ENCODE data around the gene PKD2L2.
"Not testable (repeated sequence)": the region's sequence is repeated elsewhere in the genome, so short reads cannot be mapped to it uniquely, and the experiment has no call there.

PKD2L2 gene

DNA sequence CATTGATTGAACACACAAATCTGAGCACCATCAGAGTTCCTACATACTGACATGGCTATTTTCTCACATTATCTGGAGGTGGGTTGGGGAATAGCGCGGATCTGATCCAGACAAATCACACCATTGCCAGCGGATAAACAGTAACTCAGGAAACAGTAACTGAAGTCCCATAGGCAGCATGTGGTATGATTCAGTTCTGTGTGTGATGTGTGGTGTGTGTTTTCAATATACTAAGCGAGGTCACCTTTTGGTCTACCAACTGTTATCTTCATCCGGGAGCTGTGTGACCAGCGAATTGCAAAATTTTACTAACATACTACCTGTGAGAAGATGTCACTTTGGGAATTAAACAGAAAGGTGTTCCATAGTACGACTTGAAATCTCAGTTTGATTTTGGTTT, 50.1 kb downstream of the PKD2L2 start:
- no peak for DNase-seq (ENCODE audit: low spot score)
- in situ Hi-C loops (cut with MboI; ENCODE audit: low sequenced_read_pairs, unreplicated experiment), result no loop called here

DNA sequence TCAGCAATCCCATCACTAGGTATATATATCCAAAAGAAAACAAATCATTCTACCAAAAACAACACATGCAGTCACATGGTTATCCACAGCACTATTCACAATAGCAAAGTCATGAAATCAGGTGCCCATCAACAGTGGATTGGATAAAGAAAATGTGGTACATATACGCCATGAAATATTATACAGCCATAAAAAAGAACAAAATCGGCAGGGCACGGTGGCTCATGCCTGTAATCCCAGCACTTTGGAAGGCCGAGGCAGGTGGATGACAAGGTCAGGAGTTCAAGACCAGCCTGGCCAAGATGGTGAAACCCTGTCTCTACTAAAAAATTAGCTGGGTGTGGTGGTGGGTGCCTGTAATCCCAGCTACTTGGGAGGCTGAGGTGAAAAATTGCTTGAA, 55.0 kb downstream of the PKD2L2 start:
- DNase-seq (ENCODE audit: low spot score); in situ Hi-C loops (cut with MboI; ENCODE audit: low sequenced_read_pairs, unreplicated experiment): not testable (repeated sequence)

More for the DNA sequence above, 50.1 kb downstream of the PKD2L2 start:
- TF ChIP-seq, protein P1, sequence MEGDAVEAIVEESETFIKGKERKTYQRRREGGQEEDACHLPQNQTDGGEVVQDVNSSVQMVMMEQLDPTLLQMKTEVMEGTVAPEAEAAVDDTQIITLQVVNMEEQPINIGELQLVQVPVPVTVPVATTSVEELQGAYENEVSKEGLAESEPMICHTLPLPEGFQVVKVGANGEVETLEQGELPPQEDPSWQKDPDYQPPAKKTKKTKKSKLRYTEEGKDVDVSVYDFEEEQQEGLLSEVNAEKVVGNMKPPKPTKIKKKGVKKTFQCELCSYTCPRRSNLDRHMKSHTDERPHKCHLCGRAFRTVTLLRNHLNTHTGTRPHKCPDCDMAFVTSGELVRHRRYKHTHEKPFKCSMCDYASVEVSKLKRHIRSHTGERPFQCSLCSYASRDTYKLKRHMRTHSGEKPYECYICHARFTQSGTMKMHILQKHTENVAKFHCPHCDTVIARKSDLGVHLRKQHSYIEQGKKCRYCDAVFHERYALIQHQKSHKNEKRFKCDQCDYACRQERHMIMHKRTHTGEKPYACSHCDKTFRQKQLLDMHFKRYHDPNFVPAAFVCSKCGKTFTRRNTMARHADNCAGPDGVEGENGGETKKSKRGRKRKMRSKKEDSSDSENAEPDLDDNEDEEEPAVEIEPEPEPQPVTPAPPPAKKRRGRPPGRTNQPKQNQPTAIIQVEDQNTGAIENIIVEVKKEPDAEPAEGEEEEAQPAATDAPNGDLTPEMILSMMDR (IDR thresholded peaks at IDR 0.05; ENCODE audit: borderline replicate concordance, control extremely low read depth, extremely low read depth, insufficient read depth, missing control alignments), result no peak

DNA sequence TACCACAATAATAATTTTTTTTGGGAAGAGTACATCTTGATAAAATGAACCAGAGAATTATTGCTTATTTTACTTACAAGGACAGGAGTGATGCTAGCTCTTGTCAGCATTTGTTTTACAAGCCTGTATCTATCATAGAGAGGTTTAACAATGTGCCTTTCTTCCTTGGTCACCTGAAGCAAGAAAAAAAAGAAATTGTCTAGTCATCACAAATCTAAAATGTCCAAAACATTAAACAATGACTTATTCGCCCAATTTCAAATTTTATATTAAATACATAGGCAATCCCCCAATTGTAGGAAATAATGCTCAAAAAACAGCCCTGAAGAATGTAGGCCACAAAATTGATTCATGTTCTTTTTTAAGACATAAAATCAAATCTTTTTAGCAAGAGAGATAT, 56.6 kb downstream of the PKD2L2 start:
- in situ Hi-C loops (cut with MboI; ENCODE audit: low sequenced_read_pairs, unreplicated experiment), result no loop called here
- no peak for DNase-seq (ENCODE audit: low spot score)
- TF ChIP-seq, protein P1 (IDR thresholded peaks at IDR 0.05; ENCODE audit: borderline replicate concordance, control extremely low read depth, extremely low read depth, insufficient read depth, missing control alignments), result no peak

DNA sequence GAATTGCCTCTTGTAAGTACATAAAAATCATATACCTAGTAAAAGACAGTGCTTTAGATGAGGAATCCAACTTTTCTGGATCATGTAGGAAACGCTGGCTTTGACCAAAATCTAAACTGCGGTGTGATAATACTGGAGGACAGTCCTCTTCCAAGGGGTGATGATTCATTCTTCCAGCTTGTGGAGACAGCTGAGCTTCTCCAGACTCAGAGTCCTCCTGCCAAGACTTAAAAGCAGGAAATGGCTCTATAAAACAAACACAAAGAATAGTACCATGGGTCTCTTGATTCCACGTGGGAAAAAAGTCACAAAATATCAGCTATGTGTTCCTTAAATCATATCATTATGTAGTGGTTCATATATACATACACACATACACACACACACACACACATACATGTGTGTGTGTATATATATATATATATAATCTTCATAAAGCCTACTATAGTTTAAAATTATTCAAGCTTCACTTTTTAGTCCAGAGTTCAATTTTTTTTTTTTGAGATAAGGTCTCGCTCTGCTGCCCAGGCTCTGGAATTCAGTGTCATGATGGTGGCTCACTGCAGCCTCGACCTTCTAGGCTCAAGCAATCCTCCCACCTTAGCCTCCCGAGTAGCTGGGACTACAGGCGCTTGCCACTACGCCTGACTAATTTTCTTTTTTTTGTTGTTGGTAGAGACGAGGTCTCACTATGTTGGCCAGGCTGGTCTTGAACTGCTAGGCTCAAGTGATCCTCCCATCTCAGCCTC, 65.0 kb downstream of the PKD2L2 start:
- no peak for DNase-seq (ENCODE audit: low spot score)
- in situ Hi-C loops (cut with MboI; ENCODE audit: low sequenced_read_pairs, unreplicated experiment), result no loop called here
- TF ChIP-seq, protein P1 (IDR thresholded peaks at IDR 0.05; ENCODE audit: borderline replicate concordance, control extremely low read depth, extremely low read depth, insufficient read depth, missing control alignments), result no peak

DNA sequence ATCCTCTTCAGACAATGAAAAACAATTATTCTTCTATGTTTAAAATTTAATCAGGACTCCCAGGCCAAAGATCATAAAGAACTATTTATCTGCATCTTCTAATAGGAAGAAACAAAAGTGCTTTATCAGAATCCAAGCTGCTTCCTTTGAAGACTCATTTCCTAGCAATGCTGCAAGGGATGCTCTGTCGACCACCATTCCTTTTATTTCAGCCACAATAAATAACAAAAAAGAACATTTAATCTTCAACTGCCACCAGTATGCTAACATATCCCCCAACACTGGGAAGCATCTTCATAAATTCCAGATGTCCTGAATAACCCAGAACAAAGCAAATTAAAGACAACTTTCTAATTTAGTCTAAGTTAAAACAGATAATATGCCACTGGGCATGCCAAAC, 68.7 kb downstream of the PKD2L2 start:
- TF ChIP-seq, protein P1 (IDR thresholded peaks at IDR 0.05; ENCODE audit: borderline replicate concordance, control extremely low read depth, extremely low read depth, insufficient read depth, missing control alignments), result no peak
- in situ Hi-C loops (cut with MboI; ENCODE audit: low sequenced_read_pairs, unreplicated experiment), result no loop called here
- DNase-seq (ENCODE audit: low spot score), result no peak

DNA sequence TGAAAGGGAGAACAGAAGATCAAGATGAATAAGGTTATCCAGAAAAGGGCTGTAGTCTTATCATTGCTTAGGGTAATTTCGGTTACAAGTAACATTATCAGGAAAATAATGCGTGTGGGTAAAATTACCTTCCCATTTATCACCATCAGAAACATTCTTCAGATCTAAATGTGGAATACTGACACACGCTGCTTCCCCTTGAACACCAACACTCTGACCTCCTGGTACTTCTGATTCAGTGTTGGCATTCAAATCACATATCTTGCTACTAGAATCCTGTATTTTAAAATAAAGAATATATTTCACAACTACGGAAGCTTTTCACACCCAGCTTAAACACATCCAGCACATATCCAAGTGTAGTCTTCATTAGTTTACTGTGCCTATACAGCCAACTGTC, 70.2 kb downstream of the PKD2L2 start:
- DNase-seq (ENCODE audit: low spot score), result no peak
- in situ Hi-C loops (cut with MboI; ENCODE audit: low sequenced_read_pairs, unreplicated experiment), result no loop called here

DNA sequence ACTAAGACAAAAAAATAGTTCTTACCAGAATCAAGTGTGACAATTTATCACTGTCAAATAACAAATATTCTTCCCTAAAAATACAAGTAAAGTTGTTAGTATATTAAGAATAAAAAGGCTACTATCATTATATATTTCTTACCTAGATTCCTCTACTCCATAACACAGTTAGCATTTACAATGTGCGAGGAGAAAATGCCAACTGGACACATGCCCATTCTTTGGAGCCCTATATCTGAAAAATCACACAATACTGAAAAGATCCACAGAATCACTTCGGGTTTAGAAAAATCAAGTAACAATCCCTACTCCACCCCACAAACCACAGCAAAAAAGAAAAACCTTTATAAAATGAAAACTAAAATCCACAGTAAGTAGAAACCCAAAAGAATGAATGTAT, 70.9 kb downstream of the PKD2L2 start:
- no peak for DNase-seq (ENCODE audit: low spot score)
- TF ChIP-seq, protein P1 (IDR thresholded peaks at IDR 0.05; ENCODE audit: borderline replicate concordance, control extremely low read depth, extremely low read depth, insufficient read depth, missing control alignments), result no peak
- in situ Hi-C loops (cut with MboI; ENCODE audit: low sequenced_read_pairs, unreplicated experiment), result no loop called here

More for the DNA sequence above, 70.2 kb downstream of the PKD2L2 start:
- TF ChIP-seq, protein P1 (IDR thresholded peaks at IDR 0.05; ENCODE audit: borderline replicate concordance, control extremely low read depth, extremely low read depth, insufficient read depth, missing control alignments), result no peak

Data from GM13976 (cell line).